Small intestine (tissue), 7 donors: Measurements from ENCODE around the gene SLC25A38. TPM values are rescaled to one million over a fixed set of nuclear protein-coding genes. Genes with fewer than 3 reads are reported as not detected.
"Not testable (repeated sequence)": the region's sequence is repeated elsewhere in the genome, so short reads cannot be mapped to it uniquely, and the experiment has no call there.

ENCODE experiments used
- DNase-seq, 2 donors: peaks; one replicate each; pipeline versions ENCODE4 v3.0.0 to v3.0.0-alpha.2; 2013
- FAIRE-seq: peaks from 2 replicates; lab custom pipeline; 2012; peaks lifted over from hg19 to GRCh38; lab: Jason Lieb, UNC
- H3K27ac ChIP-seq, 3 donors: one replicate each; pipeline ENCODE4 v1.5.1; 2013; ENCODE audit warnings: low read length in 2 of 3, mild to moderate bottlenecking in 2 of 3, control low read depth in 1 of 3, inconsistent platforms in 1 of 3, low read depth in 1 of 3, moderate library complexity in 1 of 3
- H3K27me3 ChIP-seq, 3 donors: one replicate each; pipeline ENCODE4 v1.6.1; 2013; ENCODE audit warnings: low read length in 3 of 3, inconsistent platforms in 1 of 3; ENCODE audit not compliant: control insufficient read depth in 3 of 3, insufficient read depth in 3 of 3
- H3K36me3 ChIP-seq, 3 donors: one replicate each; pipeline ENCODE4 v1.6.1; 2013; ENCODE audit warnings: low read length in 3 of 3, inconsistent platforms in 1 of 3, low read depth in 1 of 3, mild to moderate bottlenecking in 1 of 3, moderate library complexity in 1 of 3; ENCODE audit not compliant: control insufficient read depth in 3 of 3, insufficient read depth in 2 of 3
- H3K4me1 ChIP-seq, 3 donors: one replicate each; pipeline ENCODE4 v1.6.1; 2013; ENCODE audit warnings: low read length in 2 of 3, inconsistent platforms in 1 of 3, low read depth in 1 of 3, mild to moderate bottlenecking in 1 of 3, moderate library complexity in 1 of 3; ENCODE audit not compliant: control insufficient read depth in 3 of 3, insufficient read depth in 2 of 3
- H3K4me3 ChIP-seq, 3 donors: one replicate each; pipeline ENCODE4 v1.5.1; 2013; ENCODE audit warnings: low read length in 3 of 3, control low read depth in 1 of 3, inconsistent platforms in 1 of 3, low read depth in 1 of 3, mild to moderate bottlenecking in 1 of 3, moderate library complexity in 1 of 3
- H3K9me3 ChIP-seq, 2 donors: one replicate each; pipeline ENCODE4 v1.6.1; 2013; ENCODE audit warnings: low read depth in 1 of 2, low read length in 1 of 2; ENCODE audit not compliant: control insufficient read depth in 2 of 2, insufficient read depth in 1 of 2
- WGBS, 3 donors: extraction: QIAGEN DNeasy Blood & Tissue Kit; methylation state at CpG; one replicate each; pipeline ENCODE4 v1.1.7; 2013; 5-methylcytosine and 5-hydroxymethylcytosine counted together
- polyA plus RNA-seq, 4 donors: library from polyadenylated mRNA; stranded (reverse) in 3 of 4; unstranded in 1 of 4; fragments of 200-250 nt in 3 of 4; fragments of 120-200 nt in 1 of 4; gene quantifications; one replicate each; pipeline versions ENCODE4 v1.2.1 to v1.2.3, GENCODE V29; 2013
- donor health status: healthy with polysubstance abuse.
- donor health status: control.
- donor health status: control.
- donor health status: Bipolar disorder and iron deficiency.
- donor health status: healthy.

Gene SLC25A38
- polyA plus RNA-seq, 4 donors = 17.3 to 42.9 (median 30.8) TPM

DNA sequence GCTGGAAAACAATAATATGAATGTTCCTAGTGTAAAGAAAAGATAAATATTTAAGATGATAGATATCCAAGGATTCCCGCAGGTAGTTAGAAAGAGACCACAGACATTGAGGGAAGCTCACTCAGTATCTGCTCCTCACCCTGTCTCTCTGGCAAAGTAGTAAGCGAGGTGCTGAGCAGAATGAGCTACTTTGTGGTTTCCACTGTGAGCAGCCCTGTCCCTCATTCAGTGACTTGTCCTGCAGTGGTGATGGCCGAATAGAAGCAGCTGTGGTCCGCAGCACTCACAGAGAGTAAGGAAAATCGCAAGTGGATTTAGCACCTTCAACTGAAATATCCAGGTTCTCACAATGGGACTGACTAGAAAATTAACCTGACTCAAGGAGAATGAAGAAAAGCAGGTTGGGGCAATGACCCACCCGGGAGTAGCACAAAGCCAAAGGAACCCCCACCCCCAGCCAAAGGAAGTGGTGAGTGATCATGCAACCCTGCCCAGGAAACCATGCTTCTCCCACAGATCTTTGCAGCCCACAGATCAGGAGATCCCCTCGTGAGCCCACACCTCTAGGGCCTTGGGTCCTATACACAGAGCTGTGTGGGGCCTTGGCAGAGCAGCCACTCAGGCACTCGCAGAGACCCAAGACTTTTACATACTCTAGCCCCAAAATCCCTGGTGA lies 21.8 kb upstream of the SLC25A38 start:
- DNase-seq (no peak), FAIRE-seq (no peak)
- H3K4me1 ChIP-seq = no peaks in the 10 kb centered on the region
- 67 to 79% (median 68%) methylated on average over 8 of the region's 8 CpGs for WGBS, 3 donors
- H3K4me3 ChIP-seq = no peak overlapping the region
- no peaks in the 10 kb centered on the region for H3K27me3 ChIP-seq
- no peak overlapping the region for H3K27ac ChIP-seq
- no peaks in the 10 kb centered on the region for H3K9me3 ChIP-seq
- no peaks in the 10 kb centered on the region for H3K36me3 ChIP-seq

DNA sequence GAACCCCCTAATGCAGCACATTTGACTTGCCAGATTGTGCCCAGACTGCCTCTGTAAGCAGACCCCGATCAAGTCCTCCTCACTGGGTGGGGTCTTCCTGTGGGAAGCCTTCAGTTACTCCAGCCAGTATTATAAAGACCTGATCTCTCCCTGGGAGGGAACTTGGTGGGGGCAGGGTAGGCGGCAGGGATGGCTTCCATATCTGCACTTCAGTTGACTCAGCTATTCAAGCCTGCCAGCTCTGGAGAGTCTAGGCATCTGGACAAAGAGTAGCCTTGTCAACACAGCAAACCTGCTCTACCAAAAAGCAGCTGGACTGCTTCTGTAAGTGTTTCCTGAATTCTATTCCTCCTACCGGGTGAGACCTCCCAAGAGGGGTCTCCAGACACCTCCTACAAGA lies 21.0 kb upstream of the SLC25A38 start:
- H3K4me3 ChIP-seq = no peak overlapping the region
- H3K27me3 ChIP-seq = no peaks in the 10 kb centered on the region
- DNase-seq (no peak), FAIRE-seq (no peak)
- no peaks in the 10 kb centered on the region for H3K4me1 ChIP-seq
- WGBS, 3 donors = 59 to 86% (median 69%) methylated on average over 3 of the region's 3 CpGs
- H3K9me3 ChIP-seq = no peaks in the 10 kb centered on the region
- H3K27ac ChIP-seq = no peak overlapping the region
- H3K36me3 ChIP-seq = no peaks in the 10 kb centered on the region

- 89 to 94% (median 90%) methylated on average over 2 of the region's 2 CpGs for WGBS, 3 donors
- no peaks in the 10 kb centered on the region for H3K4me1 ChIP-seq
- no peaks in the 10 kb centered on the region for H3K36me3 ChIP-seq
- H3K27ac ChIP-seq = no peak overlapping the region
- no peak for FAIRE-seq
- H3K4me3 ChIP-seq = no peak overlapping the region
- H3K9me3 ChIP-seq = no peaks in the 10 kb centered on the region
- DNase-seq = no peak
- H3K27me3 ChIP-seq = no peaks in the 10 kb centered on the region
These were observed 20.4 kb upstream of the SLC25A38 start for GRCh38 chr3:39362812-39363211.

- FAIRE-seq, H3K4me3 ChIP-seq, H3K4me1 ChIP-seq, DNase-seq, H3K9me3 ChIP-seq, H3K36me3 ChIP-seq, H3K27ac ChIP-seq, H3K27me3 ChIP-seq: not testable (repeated sequence)
- WGBS, 3 donors = 86 to 91% (median 87%) methylated on average over 4 of the region's 4 CpGs
These were observed 12.7 kb upstream of the SLC25A38 start for GRCh38 chr3:39370450-39370849.

DNA sequence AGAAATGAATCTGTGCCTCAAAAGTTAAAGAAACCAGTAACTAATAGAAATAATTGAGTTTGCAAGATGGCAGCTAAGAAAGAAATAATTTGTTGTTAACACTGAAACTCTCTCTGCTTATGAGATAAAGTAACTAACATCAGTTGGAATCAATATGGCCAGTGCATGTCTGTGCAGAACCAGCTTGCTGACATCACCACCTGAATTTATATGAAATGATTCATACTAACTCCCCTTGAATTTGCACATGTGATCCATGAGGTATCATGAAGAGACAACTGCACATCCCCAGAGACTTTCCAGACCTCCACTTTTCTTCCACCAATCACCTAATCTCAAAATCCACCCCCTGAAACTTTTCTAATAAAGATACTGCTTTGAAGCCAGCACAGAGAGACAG lies 10.3 kb upstream of the SLC25A38 start:
- Histone ChIP-seq H3K4me1 (no peaks in the 10 kb centered on the region), H3K27me3 (no peaks in the 10 kb centered on the region), H3K4me3 (no peak overlapping the region), H3K36me3 (no peaks in the 10 kb centered on the region), H3K27ac (no peak overlapping the region), H3K9me3 (no peaks in the 10 kb centered on the region)
- no peak for DNase-seq
- FAIRE-seq = no peak

- H3K27me3 ChIP-seq = no peaks in the 10 kb centered on the region
- DNase-seq (no peak), FAIRE-seq (no peak)
- no peaks in the 10 kb centered on the region for H3K9me3 ChIP-seq
- H3K27ac ChIP-seq = no peak overlapping the region
- no peak overlapping the region for H3K4me3 ChIP-seq
- H3K36me3 ChIP-seq = no peaks in the 10 kb centered on the region
- H3K4me1 ChIP-seq = no peaks in the 10 kb centered on the region
- WGBS, 3 donors = 63 to 80% (median 74%) methylated on average over 5 of the region's 5 CpGs
These were observed 6.1 kb upstream of the SLC25A38 start for GRCh38 chr3:39376959-39377634.

DNA sequence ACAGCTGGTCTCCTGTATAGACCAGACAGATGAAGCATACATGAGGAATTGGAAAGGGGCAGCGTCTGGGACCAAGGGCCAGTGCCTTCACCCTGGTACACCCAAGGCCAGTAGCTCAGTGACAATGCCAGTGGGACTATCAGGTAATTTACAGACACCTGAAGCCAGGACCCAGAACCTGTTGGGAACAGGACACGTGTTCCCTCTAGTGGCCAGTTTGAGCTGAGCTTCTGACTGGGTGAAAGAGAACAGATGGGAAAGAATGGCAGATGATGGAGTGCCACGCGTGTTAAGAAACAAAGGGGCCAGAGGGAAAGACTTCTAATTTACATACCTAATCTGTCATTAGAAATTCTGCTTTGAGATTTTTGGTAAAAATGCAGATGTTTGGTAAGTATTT lies 5.1 kb upstream of the SLC25A38 start:
- FAIRE-seq (no peak), DNase-seq (peak; percentile 80 to 82)
- H3K9me3 ChIP-seq = no peaks in the 10 kb centered on the region
- H3K27me3 ChIP-seq = no peaks in the 10 kb centered on the region
- H3K4me3 ChIP-seq = no peak overlapping the region
- no peaks in the 10 kb centered on the region for H3K36me3 ChIP-seq
- WGBS, 3 donors = 6 to 23% (median 21%) methylated on average over 4 of the region's 4 CpGs
- H3K4me1 ChIP-seq = no peaks in the 10 kb centered on the region
- no peak overlapping the region for H3K27ac ChIP-seq

DNA sequence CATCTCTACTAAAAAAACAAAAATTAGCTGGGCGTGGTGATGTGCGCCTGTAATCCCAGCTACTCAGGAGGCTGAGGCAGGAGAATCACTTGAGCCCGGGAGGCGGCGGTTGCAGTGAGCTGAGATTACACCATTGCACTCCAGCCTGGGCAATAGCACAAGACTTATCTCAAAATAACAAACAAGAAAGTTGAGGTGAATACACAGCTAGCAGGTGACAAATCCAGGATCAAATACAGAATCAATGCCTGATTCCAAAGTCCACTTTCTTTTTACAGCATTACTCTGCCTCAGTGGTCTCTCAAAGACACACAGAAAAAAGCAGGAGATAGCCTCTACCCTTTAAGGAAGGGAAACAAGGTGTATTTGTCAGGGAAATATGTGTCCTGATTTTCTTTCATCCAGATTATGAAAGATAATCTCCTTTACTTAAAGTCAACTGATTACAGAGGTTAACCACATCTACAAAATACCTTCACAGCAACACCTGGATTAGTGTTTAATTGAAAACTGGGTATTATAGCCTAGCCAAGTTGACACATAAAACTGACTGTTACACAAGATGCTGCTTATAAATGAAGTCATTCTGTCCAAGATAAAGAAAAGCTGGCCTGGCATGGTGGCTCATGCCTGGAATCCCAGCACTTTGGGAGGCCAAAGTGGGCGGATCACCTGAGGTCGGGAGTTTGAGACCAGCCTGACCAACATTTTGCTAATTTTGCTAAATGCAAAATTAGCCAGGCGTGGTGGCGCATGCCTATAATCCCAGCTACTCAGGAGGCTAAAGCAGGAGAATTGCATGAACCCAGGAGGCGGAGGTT lies 4.0 kb upstream of the SLC25A38 start:
- DNase-seq (peak; percentile 11 to 35), FAIRE-seq (no peak)
- 51 to 76% (median 56%) methylated on average over 10 of the region's 10 CpGs for WGBS, 3 donors
- H3K4me1 ChIP-seq = no peaks in the 10 kb centered on the region
- no peaks in the 10 kb centered on the region for H3K36me3 ChIP-seq
- no peaks in the 10 kb centered on the region for H3K27me3 ChIP-seq
- H3K4me3 ChIP-seq = no peak overlapping the region
- no peaks in the 10 kb centered on the region for H3K9me3 ChIP-seq
- H3K27ac ChIP-seq = no peak overlapping the region
